NCI-H774 (cell line): ENCODE data around the gene NKAIN4.

ENCODE experiments used
- DNase-seq: peaks from one replicate; lab custom pipeline; 2025; lab: John Stamatoyannopoulos, UW

NKAIN4 gene

GRCh38 chr20:63254232-63254605 is at the start of gene NKAIN4:
TSS of gene NKAIN4 (minus strand) at chr20:63254463. CDS start at chr20:63254450, 13 bp downstream.
- no peak for DNase-seq

DNA sequence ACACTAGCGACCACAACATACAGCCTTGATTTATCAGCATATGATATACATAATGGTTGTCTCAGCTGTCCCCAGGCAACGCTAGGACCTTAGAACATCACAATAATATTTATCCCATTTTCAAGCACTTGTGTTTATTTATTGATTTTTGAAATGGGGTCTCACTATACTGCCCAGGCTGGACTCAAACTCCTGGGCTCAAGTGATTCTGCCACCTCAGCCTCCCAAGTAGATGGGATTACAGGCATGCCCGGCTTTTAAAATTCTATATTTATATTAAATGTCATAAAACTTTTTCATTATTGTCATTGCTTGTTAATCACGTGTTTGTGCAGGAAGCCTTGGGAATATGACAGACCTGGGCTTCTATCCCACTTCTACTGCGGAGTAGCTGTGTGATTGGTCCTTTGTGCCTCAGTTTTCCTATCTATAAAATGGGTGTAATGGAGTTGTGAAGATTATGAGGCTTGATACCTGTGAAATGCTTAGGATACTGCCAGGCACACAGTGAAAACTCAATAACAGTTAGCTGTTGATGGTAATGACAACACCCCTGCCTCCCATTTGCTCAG is 48.9 kb upstream of the NKAIN4 start:
- DNase-seq, result no peak

- DNase-seq, result no peak
Measured at GRCh38 chr20:63301671-63302070, 47.4 kb upstream of the NKAIN4 start.

GRCh38 chr20:63298731-63299312 is 44.6 kb upstream of the NKAIN4 start:
- no peak for DNase-seq

GRCh38 chr20:63297796-63298572 is 43.7 kb upstream of the NKAIN4 start:
- DNase-seq, result no peak

DNA sequence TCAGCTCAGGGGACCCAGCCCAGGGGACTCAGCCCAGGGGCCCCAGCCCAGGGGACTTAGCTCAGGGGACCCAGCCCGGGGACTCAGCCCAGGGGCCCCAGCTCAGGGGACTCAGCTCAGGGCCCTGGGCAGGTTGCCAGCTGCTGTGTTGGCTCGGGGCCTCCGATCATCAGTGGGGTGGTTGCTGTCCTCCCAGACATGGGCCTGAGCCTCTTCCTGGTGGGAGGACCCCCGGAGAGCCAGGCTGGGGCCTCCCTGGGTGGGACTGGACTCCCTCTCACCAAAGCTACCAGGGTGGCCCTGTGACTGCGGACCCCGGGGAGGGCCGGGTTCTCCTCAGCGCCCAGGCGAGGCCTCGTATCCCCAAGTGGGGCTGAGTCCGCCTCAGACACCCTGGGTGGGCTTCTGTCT is 43.1 kb upstream of the NKAIN4 start:
- DNase-seq, result no peak

- no peak for DNase-seq
Measured at GRCh38 chr20:63296531-63297299, 42.5 kb upstream of the NKAIN4 start.

- no peak for DNase-seq
Measured at GRCh38 chr20:63295846-63296245, 41.6 kb upstream of the NKAIN4 start.

DNA sequence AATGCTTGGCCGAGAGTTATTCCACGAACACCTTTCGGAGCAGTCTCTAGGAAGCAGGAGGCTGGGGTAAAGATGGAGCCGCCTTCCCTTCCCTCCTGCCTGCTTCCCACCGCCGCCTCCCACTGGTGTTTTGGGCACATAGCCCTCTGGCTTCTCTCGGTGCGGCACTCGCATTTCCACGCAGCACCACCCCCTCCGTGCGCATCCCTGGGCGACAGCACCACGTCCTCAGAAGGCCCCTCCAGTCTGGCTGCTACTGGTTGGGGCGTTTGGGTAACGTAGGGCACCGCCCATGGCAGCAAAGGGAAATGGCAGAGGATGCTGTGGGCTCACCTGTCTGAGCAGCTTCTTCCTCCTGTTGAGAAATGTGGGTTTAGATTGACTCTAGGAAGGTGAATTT is 41.2 kb upstream of the NKAIN4 start:
- no peak for DNase-seq

- no peak for DNase-seq
Measured at GRCh38 chr20:63295018-63295417, 40.8 kb upstream of the NKAIN4 start.

GRCh38 chr20:63294536-63294900 is 40.3 kb upstream of the NKAIN4 start:
- no peak for DNase-seq

DNA sequence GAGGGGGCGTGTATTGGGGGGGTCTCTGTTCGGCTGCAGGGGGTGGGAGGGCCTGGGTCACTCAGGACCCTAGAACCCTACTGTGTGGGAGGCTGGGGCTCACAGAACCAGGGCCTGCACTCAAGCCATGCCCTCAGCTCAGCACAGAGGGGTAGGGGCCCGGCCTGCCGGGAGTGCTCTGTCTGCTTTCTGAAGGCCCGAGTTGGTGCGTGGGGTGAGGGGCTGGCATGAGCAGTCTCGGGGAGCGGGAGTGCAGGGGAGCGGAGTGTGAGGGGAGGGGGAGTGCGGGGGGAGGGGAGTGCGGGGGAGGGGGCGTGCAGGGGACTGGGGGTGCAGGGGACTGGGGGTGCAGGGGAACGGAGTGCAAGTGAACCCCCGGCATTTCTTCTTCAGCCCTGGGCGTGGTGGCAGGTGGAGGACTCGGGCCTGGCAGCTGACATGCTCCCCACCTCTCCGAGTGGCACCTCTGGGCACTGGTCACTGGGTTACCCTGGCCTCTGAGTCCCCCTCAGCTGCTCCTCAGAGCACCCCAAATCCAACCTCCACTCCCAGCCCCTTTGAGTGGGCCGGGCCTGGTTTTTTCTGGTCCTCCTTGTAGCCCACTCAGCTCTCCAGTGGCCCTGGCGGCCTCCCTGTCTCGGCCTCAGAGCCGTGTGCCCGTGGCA is 39.7 kb upstream of the NKAIN4 start:
- no peak for DNase-seq

DNA sequence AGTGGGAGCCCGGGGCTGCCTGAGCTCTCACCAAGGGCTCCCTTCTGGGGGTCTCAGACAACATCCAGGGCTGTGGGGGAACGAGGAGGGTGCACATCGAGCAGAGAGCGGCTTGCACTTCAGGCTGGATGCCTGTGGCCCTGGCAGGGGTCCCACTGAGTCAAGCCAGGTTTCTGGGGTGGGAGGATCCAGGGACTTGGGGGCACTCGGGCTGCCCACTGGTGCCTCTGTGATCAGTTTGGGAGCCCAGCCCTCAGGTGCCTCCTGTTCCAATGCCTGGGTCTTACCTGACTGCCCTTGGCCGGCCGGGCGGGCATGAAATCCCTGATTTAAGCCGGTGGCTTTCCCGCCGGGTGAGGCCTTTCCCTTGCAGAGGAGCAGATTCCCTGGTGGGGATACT is 39.2 kb upstream of the NKAIN4 start:
- DNase-seq, result no peak

DNA sequence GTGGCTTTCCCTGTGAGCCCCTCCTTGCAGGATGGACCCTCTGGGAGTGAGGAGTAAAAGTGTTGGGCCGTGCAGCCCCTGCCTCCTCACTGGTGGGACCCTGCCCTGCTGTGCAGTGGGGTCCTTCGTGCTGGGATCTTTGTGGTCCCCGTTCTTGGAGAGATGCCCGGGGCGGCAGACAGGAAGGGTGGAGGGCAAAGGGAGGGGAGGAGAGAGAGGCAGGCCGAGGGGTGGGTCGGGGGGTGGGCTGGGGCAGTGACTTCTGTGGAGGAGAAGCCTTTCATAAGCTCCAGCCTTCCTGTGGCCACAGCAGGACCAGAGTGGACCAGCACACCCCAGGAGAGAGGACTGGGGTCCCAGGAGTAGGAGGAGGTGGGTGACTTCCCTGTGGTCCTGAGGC is 38.6 kb upstream of the NKAIN4 start, which contains the start of gene COL20A1:
Gene COL20A1, plus strand, starts transcription at position 283 of the 400 bp plus-strand sequence. CDS start 1,922 bp downstream, outside the sequence.
- DNase-seq, result no peak

GRCh38 chr20:63292292-63292701 is 38.0 kb upstream of the NKAIN4 start:
- no peak for DNase-seq

- DNase-seq, result no peak
Measured at GRCh38 chr20:63291811-63292210, 37.5 kb upstream of the NKAIN4 start.

- DNase-seq, result no peak
Measured at GRCh38 chr20:63290677-63291472, 36.6 kb upstream of the NKAIN4 start.

- no peak for DNase-seq
Measured at GRCh38 chr20:63290136-63290676, 35.9 kb upstream of the NKAIN4 start.

GRCh38 chr20:63289311-63290135 is 35.3 kb upstream of the NKAIN4 start:
- DNase-seq, result no peak
